ENCODE data around the gene ENTPD8.
A peak's percentile ranks its signal among the peaks of the same experiment; 100 is the strongest.

Gene ENTPD8

DNA sequence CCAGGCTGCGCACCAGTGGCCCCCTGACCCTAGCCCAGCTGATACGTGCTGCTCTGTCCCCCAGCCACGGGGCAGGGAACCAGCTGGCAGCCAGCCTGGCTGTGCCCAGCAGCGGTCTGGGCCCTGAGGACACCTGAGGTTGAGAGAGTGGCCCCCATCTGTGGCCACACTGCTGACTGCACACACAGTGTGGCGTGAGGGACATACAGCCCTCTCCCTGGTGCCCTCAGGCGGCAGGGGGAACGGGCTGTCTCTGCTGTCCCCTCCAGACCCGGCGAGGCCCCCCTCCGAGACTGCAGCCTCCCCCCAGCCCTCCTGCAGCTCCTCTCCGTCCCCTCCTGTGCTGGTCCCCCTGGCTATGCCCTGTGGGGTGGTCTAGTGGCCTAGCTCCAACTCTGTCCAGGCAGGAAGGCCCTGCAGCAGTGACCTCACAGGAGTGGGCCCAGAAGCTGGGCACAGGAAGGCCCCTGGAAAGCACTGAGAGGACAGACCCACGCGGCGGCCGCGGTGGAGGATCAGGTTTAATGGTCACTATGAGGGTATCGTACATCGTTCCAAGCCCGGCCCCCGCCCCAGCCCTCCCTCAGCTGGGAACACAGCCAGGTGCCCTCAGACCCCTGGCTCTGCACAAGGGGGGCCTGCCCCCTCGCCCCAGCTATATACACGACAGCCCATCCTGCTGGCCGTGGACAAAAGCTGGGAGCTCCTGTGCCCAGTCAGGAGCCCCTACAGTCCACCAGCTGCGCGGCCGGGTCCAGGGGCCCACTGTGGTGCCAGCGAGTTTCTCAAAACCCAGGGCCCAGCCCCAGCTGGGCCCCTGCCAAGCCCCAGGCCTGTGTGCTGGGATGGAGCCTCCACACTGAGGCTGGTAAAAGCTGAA is 6.8 kb upstream of the ENTPD8 start:
- no peak overlapping the region for H3K4me3 ChIP-seq (ENCODE audit: low read length)
- no peak for DNase-seq (ENCODE audit: low read depth)
- TF ChIP-seq, protein P1, sequence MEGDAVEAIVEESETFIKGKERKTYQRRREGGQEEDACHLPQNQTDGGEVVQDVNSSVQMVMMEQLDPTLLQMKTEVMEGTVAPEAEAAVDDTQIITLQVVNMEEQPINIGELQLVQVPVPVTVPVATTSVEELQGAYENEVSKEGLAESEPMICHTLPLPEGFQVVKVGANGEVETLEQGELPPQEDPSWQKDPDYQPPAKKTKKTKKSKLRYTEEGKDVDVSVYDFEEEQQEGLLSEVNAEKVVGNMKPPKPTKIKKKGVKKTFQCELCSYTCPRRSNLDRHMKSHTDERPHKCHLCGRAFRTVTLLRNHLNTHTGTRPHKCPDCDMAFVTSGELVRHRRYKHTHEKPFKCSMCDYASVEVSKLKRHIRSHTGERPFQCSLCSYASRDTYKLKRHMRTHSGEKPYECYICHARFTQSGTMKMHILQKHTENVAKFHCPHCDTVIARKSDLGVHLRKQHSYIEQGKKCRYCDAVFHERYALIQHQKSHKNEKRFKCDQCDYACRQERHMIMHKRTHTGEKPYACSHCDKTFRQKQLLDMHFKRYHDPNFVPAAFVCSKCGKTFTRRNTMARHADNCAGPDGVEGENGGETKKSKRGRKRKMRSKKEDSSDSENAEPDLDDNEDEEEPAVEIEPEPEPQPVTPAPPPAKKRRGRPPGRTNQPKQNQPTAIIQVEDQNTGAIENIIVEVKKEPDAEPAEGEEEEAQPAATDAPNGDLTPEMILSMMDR (IDR thresholded peaks at IDR 0.05; ENCODE audit: insufficient read depth, low read depth, low read length, missing control alignments) = no peak

DNA sequence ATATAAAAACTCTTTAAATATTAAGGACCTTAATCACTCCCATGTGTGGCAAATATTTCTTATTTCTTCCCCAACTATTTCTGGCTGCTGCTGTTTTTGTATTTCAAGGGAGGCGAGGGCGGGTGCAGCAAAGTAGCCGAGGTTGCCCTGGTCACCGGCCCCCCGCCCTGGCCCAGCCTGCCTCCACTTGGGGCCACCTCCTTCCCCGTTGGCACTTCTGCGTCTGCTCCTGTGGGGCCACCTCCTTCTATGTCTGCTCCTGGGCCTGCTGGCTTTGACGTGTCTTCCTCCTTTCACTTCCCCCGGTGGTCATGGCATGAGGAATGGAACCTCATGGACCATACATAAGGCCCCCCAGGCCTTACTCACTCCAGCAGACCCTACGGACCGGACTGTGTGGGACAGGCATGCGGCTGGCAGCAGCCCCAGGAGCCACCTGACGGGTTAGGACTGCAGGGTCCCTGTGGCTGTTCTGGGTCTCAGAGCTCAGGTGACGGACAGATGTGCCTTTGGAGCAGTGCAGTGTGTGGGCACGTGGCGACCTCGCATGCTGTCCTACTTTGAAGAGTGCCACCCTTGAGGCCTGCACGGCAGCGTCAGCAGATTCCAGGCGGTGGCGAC is 5.8 kb upstream of the ENTPD8 start:
- no peak for DNase-seq (ENCODE audit: low read depth)
- no peak overlapping the region for H3K4me3 ChIP-seq (ENCODE audit: low read length)
- TF ChIP-seq, protein P1 (IDR thresholded peaks at IDR 0.05; ENCODE audit: insufficient read depth, low read depth, low read length, missing control alignments) = no peak

DNA sequence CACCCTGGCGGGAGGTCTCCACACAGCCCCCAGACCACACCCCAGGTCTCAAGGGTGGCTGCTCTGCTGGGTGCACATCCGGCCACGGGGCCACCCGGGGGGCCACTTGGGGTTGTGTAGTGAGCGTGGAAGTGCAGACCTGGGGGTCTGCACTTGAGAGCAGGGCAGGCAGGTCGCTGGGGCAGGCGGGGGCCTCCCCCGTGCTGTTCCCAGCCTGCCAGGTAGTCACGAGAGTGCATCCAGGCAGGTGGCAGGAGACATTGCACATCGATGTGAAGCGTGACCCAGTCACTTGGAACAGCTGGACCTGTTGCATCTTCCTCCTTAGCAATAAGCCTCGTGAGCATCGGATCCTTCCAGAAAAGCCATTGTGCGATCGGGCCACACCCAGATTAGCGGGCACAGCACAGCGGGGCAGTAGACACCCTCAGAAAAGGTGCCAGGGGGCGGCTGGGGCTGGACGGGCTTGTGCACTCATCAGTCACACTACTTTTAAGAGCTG is 4.8 kb upstream of the ENTPD8 start:
- TF ChIP-seq, protein P1 (IDR thresholded peaks at IDR 0.05; ENCODE audit: insufficient read depth, low read depth, low read length, missing control alignments) = no peak
- no peak overlapping the region for H3K4me3 ChIP-seq (ENCODE audit: low read length)
- DNase-seq (ENCODE audit: low read depth) = no peak

- TF ChIP-seq, protein P1 (IDR thresholded peaks at IDR 0.05; ENCODE audit: insufficient read depth, low read depth, low read length, missing control alignments) = peak; percentile 82
- peak; percentile 85 for DNase-seq (ENCODE audit: low read depth)
- no peak overlapping the region for H3K4me3 ChIP-seq (ENCODE audit: low read length)
These were observed 4.2 kb upstream of the ENTPD8 start for GRCh38 chr9:137445275-137445807.

- no peak for DNase-seq (ENCODE audit: low read depth)
- H3K4me3 ChIP-seq (ENCODE audit: low read length) = no peak overlapping the region
- TF ChIP-seq, protein P1 (IDR thresholded peaks at IDR 0.05; ENCODE audit: insufficient read depth, low read depth, low read length, missing control alignments) = no peak
These were observed 3.1 kb upstream of the ENTPD8 start for GRCh38 chr9:137444106-137444790.

DNA sequence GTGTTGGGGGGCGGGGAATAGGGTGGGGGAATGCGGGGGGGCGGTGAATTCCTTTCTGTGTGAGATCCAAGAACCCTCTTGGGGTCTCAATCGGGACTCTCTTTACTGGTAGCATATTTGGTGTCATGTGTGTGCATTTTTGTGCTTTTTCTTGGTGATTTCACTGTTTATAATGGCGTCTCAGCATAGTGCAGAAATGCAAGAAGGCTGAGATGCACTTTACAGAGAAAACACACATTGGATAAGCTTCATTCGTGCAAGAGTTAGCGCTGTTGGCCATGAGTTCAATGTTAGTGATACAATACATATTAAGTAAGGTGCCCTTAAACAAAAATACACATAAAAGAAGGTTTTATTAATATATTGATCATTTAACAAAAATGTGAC is 771 bp upstream of the ENTPD8 start:
- H3K4me3 ChIP-seq (ENCODE audit: low read length) = no peak overlapping the region
- TF ChIP-seq, protein P1 (IDR thresholded peaks at IDR 0.05; ENCODE audit: insufficient read depth, low read depth, low read length, missing control alignments) = no peak
- DNase-seq (ENCODE audit: low read depth) = no peak
